ENCODE measurements around the gene SLC12A1.

GRCh38 chr15:48278666-48279065, 72.6 kb downstream of the SLC12A1 start:
- TF ChIP-seq CTCF (IDR thresholded peaks at IDR 0.05) (no peak), POLR2A (IDR thresholded peaks at IDR 0.05) (no peak)

Data from adrenal gland (tissue), 5 donors.